PC-9 (cell line): ENCODE results near the gene NPS.

ENCODE experiments used
- EZH2 ChIP-seq: fragments of 200-600 bp; sonication (generic); IDR thresholded peaks from 2 replicates; pipeline ENCODE4 v1.8.0; 2017; ENCODE audit warnings: antibody characterized with exemption, low read depth
- TF ChIP-seq, protein P1 (sequence below): fragments of 200-600 bp; sonication (generic); conservative IDR thresholded peaks from 2 replicates; pipeline ENCODE4 v1.6.1; 2017; ENCODE audit warnings: mixed run types, antibody characterized with exemption, mild to moderate bottlenecking, moderate library complexity

DNA sequence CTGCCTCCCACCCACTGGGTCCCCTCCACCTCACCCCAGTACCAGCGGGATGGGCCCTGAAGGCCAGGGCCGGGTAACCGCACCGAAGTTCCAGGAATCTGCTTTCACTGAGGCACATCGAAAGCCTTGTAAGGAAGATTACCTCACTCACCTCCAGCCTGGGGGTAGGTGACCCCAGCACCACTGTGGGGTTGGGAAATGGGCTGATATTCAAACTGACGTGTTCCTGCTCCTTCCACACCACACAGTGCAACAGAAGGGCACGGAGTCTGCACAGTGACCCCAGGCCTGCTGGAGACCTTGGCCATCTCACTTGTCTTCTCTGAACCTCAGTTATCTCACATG is 29.8 kb downstream of the NPS start:
- no peak for TF ChIP-seq EZH2
- TF ChIP-seq, protein P1, sequence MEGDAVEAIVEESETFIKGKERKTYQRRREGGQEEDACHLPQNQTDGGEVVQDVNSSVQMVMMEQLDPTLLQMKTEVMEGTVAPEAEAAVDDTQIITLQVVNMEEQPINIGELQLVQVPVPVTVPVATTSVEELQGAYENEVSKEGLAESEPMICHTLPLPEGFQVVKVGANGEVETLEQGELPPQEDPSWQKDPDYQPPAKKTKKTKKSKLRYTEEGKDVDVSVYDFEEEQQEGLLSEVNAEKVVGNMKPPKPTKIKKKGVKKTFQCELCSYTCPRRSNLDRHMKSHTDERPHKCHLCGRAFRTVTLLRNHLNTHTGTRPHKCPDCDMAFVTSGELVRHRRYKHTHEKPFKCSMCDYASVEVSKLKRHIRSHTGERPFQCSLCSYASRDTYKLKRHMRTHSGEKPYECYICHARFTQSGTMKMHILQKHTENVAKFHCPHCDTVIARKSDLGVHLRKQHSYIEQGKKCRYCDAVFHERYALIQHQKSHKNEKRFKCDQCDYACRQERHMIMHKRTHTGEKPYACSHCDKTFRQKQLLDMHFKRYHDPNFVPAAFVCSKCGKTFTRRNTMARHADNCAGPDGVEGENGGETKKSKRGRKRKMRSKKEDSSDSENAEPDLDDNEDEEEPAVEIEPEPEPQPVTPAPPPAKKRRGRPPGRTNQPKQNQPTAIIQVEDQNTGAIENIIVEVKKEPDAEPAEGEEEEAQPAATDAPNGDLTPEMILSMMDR, result no peak
